Purkinje cell (primary cell): Measurements from ENCODE around the gene APPL1. TPM values are rescaled to one million over a fixed set of nuclear protein-coding genes. Genes with fewer than 3 reads are reported as not detected.

Source experiments
- polyA plus RNA-seq: library from polyadenylated mRNA; unstranded; fragments of >200 nt; fragmentation: Nextera tagmentation; gene quantifications from 2 replicates; pipeline ENCODE4 v1.2.1, GENCODE V29; 2014

The APPL1 gene
- 47.8 and 49.0 TPM in 2 replicates for polyA plus RNA-seq

GRCh38 chr3:57227204-57227929 lies at the start of gene APPL1:
Gene APPL1 (plus strand): TSS chr3:57227729. CDS start chr3:57227884, 155 bp downstream.

GRCh38 chr3:57199895-57200297 lies 27.6 kb upstream of the APPL1 start, which contains the start of gene HESX1:
Gene HESX1 (minus strand): TSS chr3:57199978. CDS start chr3:57199918, 60 bp downstream.

GRCh38 chr3:57292159-57292896 lies 64.8 kb downstream of the APPL1 start, which contains the start of gene ASB14:
Gene ASB14 (minus strand): TSS chr3:57292685. CDS start chr3:57292033, 652 bp downstream.

Other genes with a start within 250 kb of the APPL1 start
- not detected in 2 replicates for gene SPATA12, start 167.1 kb upstream of the APPL1 start, polyA plus RNA-seq
- gene IL17RD, start 62.4 kb upstream of the APPL1 start, polyA plus RNA-seq = 0.56 and 0.63 TPM in 2 replicates
- gene HESX1, start 27.8 kb upstream of the APPL1 start, polyA plus RNA-seq = 3.5 TPM in 1 of 2 replicates, not detected in the other
- 0.13 and 1.8 TPM in 2 replicates for gene ASB14, start 65.0 kb downstream of the APPL1 start, polyA plus RNA-seq